ENCODE measurements around the gene STX12. TPM values are rescaled to one million over a fixed set of nuclear protein-coding genes. Genes with fewer than 3 reads are reported as not detected.
"Not testable (repeated sequence)": the region's sequence is repeated elsewhere in the genome, so short reads cannot be mapped to it uniquely, and the experiment has no call there.

STX12 gene
- total RNA-seq, 1 donor from 2014 or later: 44.5 TPM

DNA sequence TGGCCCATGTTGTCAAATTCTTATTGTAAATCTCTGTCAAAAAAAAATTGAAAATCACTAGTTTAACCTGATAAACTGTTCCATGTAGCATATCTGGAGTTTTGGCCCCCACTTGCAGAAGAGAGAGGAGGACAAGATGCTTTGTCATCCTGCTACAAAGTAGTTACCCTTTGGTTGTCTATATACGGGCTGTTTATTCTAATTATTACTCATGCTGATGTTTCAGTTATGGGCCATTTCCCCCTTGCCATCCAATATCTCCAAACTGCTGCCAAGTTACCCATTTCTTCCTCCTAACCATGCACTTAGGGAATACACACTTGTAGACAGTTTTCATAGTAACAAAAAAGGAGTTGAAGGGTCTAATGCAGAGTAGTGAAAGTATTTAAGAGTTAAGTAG is 22.6 kb downstream of the STX12 start:
- no peak overlapping the region for H3K27ac Mint-ChIP-seq (ENCODE audit: unreplicated experiment)

DNA sequence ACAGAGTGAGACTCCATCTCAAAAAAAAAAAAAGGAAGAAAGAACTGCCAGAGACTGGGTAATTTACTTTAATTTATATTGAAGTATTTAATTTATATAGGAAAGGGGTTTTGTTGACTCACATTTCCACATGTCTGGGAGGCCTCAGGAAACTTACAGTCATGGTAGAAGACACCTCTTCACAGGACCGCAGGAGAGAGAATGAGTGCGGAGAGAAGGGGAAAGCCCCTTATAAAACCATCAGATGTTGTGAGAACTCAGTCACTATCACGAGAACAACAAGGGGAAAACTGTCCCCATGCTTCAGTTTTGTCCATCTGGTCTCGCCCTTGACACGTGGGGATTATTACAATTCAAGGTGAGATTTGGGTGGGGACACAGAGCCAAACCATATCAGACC is 31.8 kb downstream of the STX12 start:
- no peak for TF ChIP-seq CTCF (IDR thresholded peaks at IDR 0.05)
- Mint-ChIP-seq H3K36me3 (ENCODE audit: unreplicated experiment) (peaks cover 31% of the 10 kb centered on the region), H3K27ac (ENCODE audit: unreplicated experiment) (no peak overlapping the region), H3K4me3 (ENCODE audit: unreplicated experiment) (no peak overlapping the region), H3K4me1 (ENCODE audit: unreplicated experiment) (no peaks in the 10 kb centered on the region), H3K27me3 (ENCODE audit: unreplicated experiment) (no peaks in the 10 kb centered on the region), H3K9me3 (ENCODE audit: unreplicated experiment) (no peaks in the 10 kb centered on the region)
- DNase-seq (ENCODE audit: extremely low spot score, unreplicated experiment): no peak

More for the DNA sequence above, 22.6 kb downstream of the STX12 start:
- Mint-ChIP-seq H3K9me3 (ENCODE audit: unreplicated experiment) (no peaks in the 10 kb centered on the region), H3K27me3 (ENCODE audit: unreplicated experiment) (no peaks in the 10 kb centered on the region), H3K36me3 (ENCODE audit: unreplicated experiment) (peaks cover 38% of the 10 kb centered on the region), H3K4me1 (ENCODE audit: unreplicated experiment) (no peaks in the 10 kb centered on the region), H3K4me3 (ENCODE audit: unreplicated experiment) (no peak overlapping the region)
- no peak for TF ChIP-seq CTCF (IDR thresholded peaks at IDR 0.05)
- no peak for DNase-seq (ENCODE audit: extremely low spot score, unreplicated experiment)

DNA sequence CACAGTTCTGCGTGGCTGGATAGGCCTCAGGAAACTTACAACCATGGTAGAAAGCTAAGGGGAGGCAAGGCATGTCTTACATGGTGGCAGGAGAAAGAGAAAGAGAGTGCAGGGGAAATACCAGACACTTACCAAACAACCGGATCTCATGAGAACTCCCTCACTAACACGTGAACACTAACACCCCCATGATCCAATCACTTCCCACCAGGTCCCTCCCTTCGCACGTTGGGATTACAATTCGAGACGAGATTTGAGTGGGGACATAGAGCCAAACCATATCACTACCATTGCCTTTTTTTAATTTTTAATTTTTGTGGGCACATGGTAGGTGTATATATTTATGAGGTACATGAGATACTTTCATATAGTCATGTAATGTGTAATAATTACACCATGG is 33.7 kb downstream of the STX12 start:
- TF ChIP-seq CTCF (IDR thresholded peaks at IDR 0.05): no peak

DNA sequence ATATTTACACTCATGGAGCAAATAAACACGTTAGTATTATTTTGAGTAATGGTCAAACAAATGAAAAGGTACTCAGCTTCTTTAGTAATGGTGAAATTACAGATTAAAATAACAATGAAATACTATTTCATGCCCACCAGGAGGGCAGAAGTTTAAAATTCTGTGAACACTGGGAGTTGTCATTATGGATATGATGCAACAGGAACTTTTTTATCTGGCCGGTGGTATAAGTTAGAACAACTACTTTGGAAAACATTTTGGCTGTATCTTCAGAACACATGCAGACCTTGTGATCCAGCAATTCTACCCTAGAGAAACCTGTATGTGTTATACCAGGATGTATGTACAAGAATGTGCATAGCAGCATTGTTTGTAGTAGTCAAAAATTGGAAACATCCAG is 34.4 kb downstream of the STX12 start:
- no peak for TF ChIP-seq CTCF (IDR thresholded peaks at IDR 0.05)
- Mint-ChIP-seq H3K27me3 (ENCODE audit: unreplicated experiment) (no peaks in the 10 kb centered on the region), H3K36me3 (ENCODE audit: unreplicated experiment) (peaks cover 26% of the 10 kb centered on the region), H3K4me3 (ENCODE audit: unreplicated experiment) (no peak overlapping the region), H3K9me3 (ENCODE audit: unreplicated experiment) (no peaks in the 10 kb centered on the region), H3K4me1 (ENCODE audit: unreplicated experiment) (no peaks in the 10 kb centered on the region), H3K27ac (ENCODE audit: unreplicated experiment) (no peak overlapping the region)
- no peak for DNase-seq (ENCODE audit: extremely low spot score, unreplicated experiment)

More for the DNA sequence above, 33.7 kb downstream of the STX12 start:
- H3K27ac Mint-ChIP-seq (ENCODE audit: unreplicated experiment): no peak overlapping the region
- H3K27me3 Mint-ChIP-seq (ENCODE audit: unreplicated experiment): no peaks in the 10 kb centered on the region
- peaks cover 27% of the 10 kb centered on the region for H3K36me3 Mint-ChIP-seq (ENCODE audit: unreplicated experiment)
- DNase-seq (ENCODE audit: extremely low spot score, unreplicated experiment): no peak
- H3K4me1 Mint-ChIP-seq (ENCODE audit: unreplicated experiment): no peaks in the 10 kb centered on the region
- H3K4me3 Mint-ChIP-seq (ENCODE audit: unreplicated experiment): no peak overlapping the region
- H3K9me3 Mint-ChIP-seq (ENCODE audit: unreplicated experiment): no peaks in the 10 kb centered on the region

DNA sequence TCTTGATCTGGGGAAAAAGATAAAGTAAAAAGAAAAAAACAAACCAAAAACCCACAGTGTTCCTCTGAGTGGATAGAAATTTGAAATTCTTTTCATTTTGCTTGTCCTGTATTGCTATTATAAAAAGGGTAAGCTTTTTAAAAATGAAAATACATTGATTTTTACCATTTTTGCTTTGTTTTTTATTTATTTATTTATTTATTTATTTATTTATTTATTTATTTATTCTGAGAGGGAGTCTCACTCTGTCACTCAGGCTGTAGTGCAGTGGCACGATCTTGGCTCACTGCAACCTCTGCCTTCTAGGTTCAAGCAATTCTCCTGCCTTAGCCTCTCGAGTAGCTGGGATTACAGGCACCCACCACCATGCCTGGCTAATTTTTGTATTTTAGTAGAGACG is 35.1 kb downstream of the STX12 start:
- not testable (repeated sequence) for H3K4me1 Mint-ChIP-seq (ENCODE audit: unreplicated experiment); H3K4me3 Mint-ChIP-seq (ENCODE audit: unreplicated experiment); H3K9me3 Mint-ChIP-seq (ENCODE audit: unreplicated experiment); DNase-seq (ENCODE audit: extremely low spot score, unreplicated experiment); H3K27me3 Mint-ChIP-seq (ENCODE audit: unreplicated experiment)
- Mint-ChIP-seq H3K36me3 (ENCODE audit: unreplicated experiment) (peaks cover 23% of the 10 kb centered on the region), H3K27ac (ENCODE audit: unreplicated experiment) (peak overlapping the region; percentile 21)

GRCh38 chr1:27809883-27810282 is 36.9 kb downstream of the STX12 start:
- no peak for TF ChIP-seq CTCF (IDR thresholded peaks at IDR 0.05)
- Mint-ChIP-seq H3K36me3 (ENCODE audit: unreplicated experiment) (peaks cover 21% of the 10 kb centered on the region), H3K4me1 (ENCODE audit: unreplicated experiment) (no peaks in the 10 kb centered on the region), H3K27ac (ENCODE audit: unreplicated experiment) (no peak overlapping the region), H3K9me3 (ENCODE audit: unreplicated experiment) (no peaks in the 10 kb centered on the region), H3K4me3 (ENCODE audit: unreplicated experiment) (no peak overlapping the region), H3K27me3 (ENCODE audit: unreplicated experiment) (no peaks in the 10 kb centered on the region)
- DNase-seq (ENCODE audit: extremely low spot score, unreplicated experiment): no peak

Measured in osteocyte (in vitro differentiated cells).